Naive thymus-derived CD4-positive, alpha-beta T cell (primary cell): ENCODE results near the gene RASL12. TPM values are rescaled to one million over a fixed set of nuclear protein-coding genes. Genes with fewer than 3 reads are reported as not detected.

Source experiments
- ATAC-seq: fragments of 150-1000 bp; cut with Tn5 transposase; 2 replicates; pipeline ENCODE4 v1.10.0; 2021; ENCODE audit warnings: mild to moderate bottlenecking, moderate library complexity
- CTCF ChIA-PET: fragments of 350-600 bp; sonication (Branson Sonifier 250); formaldehyde crosslinking; loops from one replicate; lab custom pipeline; 2021; ENCODE audit warnings: antibody characterized with exemption; lab: Charles Lee
- POLR2A ChIA-PET: fragments of 350-600 bp; sonication (Branson Sonifier 250); formaldehyde crosslinking; loops from one replicate; lab custom pipeline; 2021; ENCODE audit warnings: antibody characterized with exemption, inconsistent platforms; lab: Charles Lee
- DNase-seq, 9 donors: peaks; one replicate each; pipeline versions ENCODE4 v3.0.0 to v3.0.0-alpha.2; 2020 to 2022; ENCODE audit warnings: mixed read lengths in 1 of 9
- H3K27ac ChIP-seq: one replicate; pipeline ENCODE4 v1.7.0; 2013; ENCODE audit warnings: mild to moderate bottlenecking, low read depth, low read length, moderate library complexity
- H3K27me3 ChIP-seq, 2 donors: one replicate each; pipeline ENCODE4 v1.7.0; 2013; ENCODE audit warnings: low read length in 2 of 2, mild to moderate bottlenecking in 2 of 2, moderate library complexity in 2 of 2; ENCODE audit not compliant: control insufficient read depth in 2 of 2, insufficient read depth in 2 of 2
- H3K36me3 ChIP-seq, 3 experiments: 1 replicate in 2 of 3; 2 replicates in 1 of 3; pipeline ENCODE4 v1.7.0; 2013; ENCODE audit warnings: low read length in 3 of 3, mild to moderate bottlenecking in 3 of 3, moderate library complexity in 1 of 3; ENCODE audit not compliant: insufficient read depth in 3 of 3, control insufficient read depth in 2 of 3
- H3K4me1 ChIP-seq, 2 donors: one replicate each; pipeline ENCODE4 v1.7.0; 2013; ENCODE audit warnings: low read length in 2 of 2, mild to moderate bottlenecking in 2 of 2, moderate library complexity in 1 of 2; ENCODE audit not compliant: control insufficient read depth in 2 of 2, insufficient read depth in 2 of 2
- H3K4me3 ChIP-seq: 2 replicates; pipeline ENCODE4 v1.7.0; 2013; ENCODE audit warnings: mild to moderate bottlenecking, low read length
- H3K9me3 ChIP-seq, 3 experiments: 1 replicate in 2 of 3; 2 replicates in 1 of 3; pipeline ENCODE4 v1.7.0; 2013; ENCODE audit warnings: low read length in 3 of 3; ENCODE audit not compliant: control insufficient read depth in 2 of 3
- H3K27ac Mint-ChIP-seq, 9 donors: one replicate each; pipeline ENCODE4 v1.8.0; 2020 to 2022; ENCODE audit warnings: mixed read lengths in 9 of 9, mild to moderate bottlenecking in 8 of 9, moderate library complexity in 5 of 9, inconsistent platforms in 2 of 9
- H3K27me3 Mint-ChIP-seq, 5 donors: one replicate each; pipeline ENCODE4 v1.8.0; 2021 to 2022; ENCODE audit warnings: mixed read lengths in 5 of 5, mild to moderate bottlenecking in 1 of 5
- H3K36me3 Mint-ChIP-seq, 5 donors: one replicate each; pipeline ENCODE4 v1.8.0; 2020 to 2022; ENCODE audit warnings: mixed read lengths in 5 of 5, mild to moderate bottlenecking in 3 of 5, inconsistent platforms in 1 of 5
- H3K4me1 Mint-ChIP-seq, 7 donors: one replicate each; pipeline ENCODE4 v1.8.0; 2020 to 2022; ENCODE audit warnings: mixed read lengths in 7 of 7, mild to moderate bottlenecking in 3 of 7, inconsistent platforms in 1 of 7
- H3K4me3 Mint-ChIP-seq, 10 donors: one replicate each; pipeline ENCODE4 v1.8.0; 2020 to 2022; ENCODE audit warnings: mild to moderate bottlenecking in 10 of 10, mixed read lengths in 10 of 10, moderate library complexity in 6 of 10, inconsistent platforms in 2 of 10
- H3K9me3 Mint-ChIP-seq, 11 donors: one replicate each; pipeline ENCODE4 v1.8.0; 2020 to 2022; ENCODE audit warnings: mixed read lengths in 11 of 11, mild to moderate bottlenecking in 4 of 11, inconsistent platforms in 1 of 11, moderate library complexity in 1 of 11
- intact Hi-C, 2 donors: fragments of 100-400 bp; cut with micrococcal nuclease; formaldehyde crosslinking; loops; one replicate each; pipeline ENCODE4 v1.15.1; 2023
- polyA plus RNA-seq, 2 donors: library from polyadenylated mRNA; unstranded; fragments of 300-500 nt; fragmentation: Illumina TruSeq; gene quantifications; one replicate each; pipeline ENCODE4 v1.2.3, GENCODE V29; 2021
- total RNA-seq, 6 experiments: library from RNA in 5 of 6; stranded (reverse) in 5 of 6; gene quantifications; 1 replicate in 5 of 6; 2 replicates in 1 of 6; pipeline ENCODE4 v1.2.3 and lab custom pipeline; 2021 to 2026

The RASL12 gene
- total and polyA plus RNA-seq, 7 experiments from 2014 or later, result not detected

DNA sequence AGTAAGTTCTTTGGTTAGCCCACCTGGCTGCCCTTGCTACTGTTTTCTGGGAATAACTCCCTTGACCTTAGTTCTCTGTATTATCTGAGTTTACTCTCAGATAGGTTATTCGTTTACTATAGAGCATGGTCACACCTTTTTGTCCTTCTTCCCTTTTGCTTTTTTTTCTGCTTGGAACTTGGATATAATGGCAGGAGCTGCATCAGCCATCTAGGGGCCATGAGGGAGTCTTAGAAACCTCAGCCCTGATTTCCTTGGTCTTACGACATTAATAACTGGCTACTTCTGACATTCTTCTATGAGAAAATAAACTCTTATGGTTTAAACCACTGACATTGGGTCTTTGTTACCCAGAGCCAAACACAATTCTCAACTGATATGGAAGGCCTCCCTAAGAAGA, 26.0 kb downstream of the RASL12 start:
- H3K27me3 Mint-ChIP-seq, result peaks cover 0 to 12% (median 4%) of the 10 kb centered on the region in 5 donors
- H3K4me3 Mint-ChIP-seq, result no peak overlapping the region
- no peaks in the 10 kb centered on the region for H3K27me3 ChIP-seq
- no peaks in the 10 kb centered on the region for H3K36me3 Mint-ChIP-seq
- no peaks in the 10 kb centered on the region for H3K9me3 Mint-ChIP-seq
- no peak overlapping the region for H3K4me3 ChIP-seq
- no peak overlapping the region for H3K27ac Mint-ChIP-seq
- DNase-seq, result no peak
- H3K4me1 ChIP-seq, result no peaks in the 10 kb centered on the region
- intact Hi-C loops, result no loop called here
- H3K9me3 ChIP-seq, result no peaks in the 10 kb centered on the region
- no peak for ATAC-seq
- peaks cover 0 to 2% (median 0%) of the 10 kb centered on the region in 7 donors for H3K4me1 Mint-ChIP-seq
- CTCF ChIA-PET, result interaction anchor here (0.6 kb wide), 1 partner anchor 1182 kb away, joined by 4 read pairs; no protein-coding TSS in a partner anchor
- no peak overlapping the region for H3K27ac ChIP-seq
- POLR2A ChIA-PET, result interaction anchor here (0.7 kb wide), 1 partner anchor 1930 kb away, joined by 3 read pairs; no protein-coding TSS in a partner anchor
- no peaks in the 10 kb centered on the region for H3K36me3 ChIP-seq

GRCh38 chr15:65040461-65040860, 27.3 kb downstream of the RASL12 start:
- H3K27me3 ChIP-seq, result no peaks in the 10 kb centered on the region

DNA sequence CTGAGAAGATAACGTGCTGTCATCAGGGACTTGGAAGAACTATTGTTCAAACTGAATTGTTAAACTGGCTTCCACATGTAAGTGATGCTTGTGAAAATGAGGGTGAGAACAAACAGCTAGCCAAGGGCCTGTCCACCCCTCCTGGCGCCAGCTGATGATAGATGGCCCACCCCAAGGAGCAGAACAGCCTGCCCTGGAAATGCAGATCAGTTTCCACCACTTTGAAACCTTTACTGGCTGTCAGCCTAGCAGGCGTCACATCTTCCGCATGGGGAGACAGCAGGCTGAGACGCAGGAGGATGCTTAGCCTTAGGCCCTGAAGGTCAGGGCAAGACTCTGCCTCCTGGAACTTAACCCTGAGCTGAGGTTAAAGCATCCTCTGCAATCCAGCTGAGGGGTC, 29.0 kb downstream of the RASL12 start:
- no peak for ATAC-seq
- CTCF ChIA-PET, result no interaction called here

More at GRCh38 chr15:65040461-65040860, 27.3 kb downstream of the RASL12 start:
- no peak overlapping the region for H3K27ac ChIP-seq
- ATAC-seq (no peak), DNase-seq (no peak)
- no peaks in the 10 kb centered on the region for H3K4me1 ChIP-seq
- H3K27me3 Mint-ChIP-seq, result peaks cover 0 to 12% (median 4%) of the 10 kb centered on the region in 5 donors
- no peaks in the 10 kb centered on the region for H3K9me3 Mint-ChIP-seq
- H3K36me3 ChIP-seq, result no peaks in the 10 kb centered on the region
- intact Hi-C loops, result no loop called here
- no peak overlapping the region for H3K4me3 ChIP-seq
- H3K4me3 Mint-ChIP-seq, result no peak overlapping the region
- H3K9me3 ChIP-seq, result no peaks in the 10 kb centered on the region
- H3K27ac Mint-ChIP-seq, result no peak overlapping the region
- CTCF ChIA-PET, result no interaction called here
- H3K4me1 Mint-ChIP-seq, result peaks cover 0 to 2% (median 0%) of the 10 kb centered on the region in 7 donors
- no peaks in the 10 kb centered on the region for H3K36me3 Mint-ChIP-seq
- POLR2A ChIA-PET, result no interaction called here

GRCh38 chr15:65038428-65038827, 29.4 kb downstream of the RASL12 start:
- ChIA-PET CTCF (no interaction called here), POLR2A (no interaction called here)
- ATAC-seq, result no peak
- no peaks in the 10 kb centered on the region for H3K9me3 ChIP-seq
- H3K4me1 ChIP-seq, result no peaks in the 10 kb centered on the region
- Mint-ChIP-seq H3K27me3 (peaks cover 0 to 12% (median 0%) of the 10 kb centered on the region in 5 donors), H3K4me1 (peaks cover 2 to 8% (median 5%) of the 10 kb centered on the region in 7 donors), H3K9me3 (no peaks in the 10 kb centered on the region), H3K4me3 (no peak overlapping the region), H3K27ac (no peak overlapping the region), H3K36me3 (no peaks in the 10 kb centered on the region)
- H3K27ac ChIP-seq, result no peak overlapping the region
- H3K36me3 ChIP-seq, result no peaks in the 10 kb centered on the region
- H3K4me3 ChIP-seq, result no peak overlapping the region
- DNase-seq, result no peak
- intact Hi-C loops, result no loop called here
- no peaks in the 10 kb centered on the region for H3K27me3 ChIP-seq

More for the DNA sequence above, 29.0 kb downstream of the RASL12 start:
- Histone ChIP-seq H3K36me3 (no peaks in the 10 kb centered on the region), H3K27me3 (no peaks in the 10 kb centered on the region), H3K9me3 (no peaks in the 10 kb centered on the region), H3K4me1 (no peaks in the 10 kb centered on the region), H3K4me3 (no peak overlapping the region), H3K27ac (no peak overlapping the region)
- no peaks in the 10 kb centered on the region for H3K36me3 Mint-ChIP-seq
- H3K4me1 Mint-ChIP-seq, result peaks cover 0 to 4% (median under 1%) of the 10 kb centered on the region in 7 donors
- no peak overlapping the region for H3K4me3 Mint-ChIP-seq
- no peaks in the 10 kb centered on the region for H3K9me3 Mint-ChIP-seq
- intact Hi-C loops, result no loop called here
- peaks cover 0 to 12% (median 0%) of the 10 kb centered on the region in 5 donors for H3K27me3 Mint-ChIP-seq
- DNase-seq, result no peak
- H3K27ac Mint-ChIP-seq, result no peak overlapping the region
- POLR2A ChIA-PET, result no interaction called here

DNA sequence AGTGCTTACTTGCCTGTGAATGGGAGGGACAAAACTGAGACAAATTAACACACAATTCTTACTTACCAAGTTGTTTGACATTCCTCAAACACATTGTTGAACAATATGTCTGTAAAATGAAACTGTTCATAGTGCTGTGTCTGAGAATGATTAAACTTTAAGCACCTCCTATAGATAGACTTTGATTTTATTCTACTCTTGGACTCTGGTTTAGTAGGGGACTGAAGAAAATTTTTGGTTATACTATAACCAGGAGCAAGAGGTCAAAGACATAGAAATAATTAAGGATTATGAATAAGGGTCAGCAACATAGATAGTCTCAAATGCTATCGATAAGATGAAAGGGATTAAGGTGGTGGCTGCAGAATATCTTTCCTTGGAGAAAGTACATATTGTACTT, 30.5 kb downstream of the RASL12 start:
- no peaks in the 10 kb centered on the region for H3K4me1 ChIP-seq
- H3K27ac Mint-ChIP-seq, result no peak overlapping the region
- peaks cover 6 to 15% (median 9%) of the 10 kb centered on the region in 7 donors for H3K4me1 Mint-ChIP-seq
- no peak overlapping the region for H3K27ac ChIP-seq
- no peaks in the 10 kb centered on the region for H3K9me3 Mint-ChIP-seq
- POLR2A ChIA-PET, result no interaction called here
- H3K27me3 Mint-ChIP-seq, result peaks cover 0 to 17% (median 4%) of the 10 kb centered on the region in 5 donors
- CTCF ChIA-PET, result no interaction called here
- DNase-seq (no peak), ATAC-seq (no peak)
- intact Hi-C loops, result no loop called here
- no peaks in the 10 kb centered on the region for H3K36me3 Mint-ChIP-seq
- H3K4me3 ChIP-seq, result no peak overlapping the region
- H3K36me3 ChIP-seq, result no peaks in the 10 kb centered on the region
- no peaks in the 10 kb centered on the region for H3K27me3 ChIP-seq
- H3K9me3 ChIP-seq, result no peaks in the 10 kb centered on the region
- H3K4me3 Mint-ChIP-seq, result no peak overlapping the region

DNA sequence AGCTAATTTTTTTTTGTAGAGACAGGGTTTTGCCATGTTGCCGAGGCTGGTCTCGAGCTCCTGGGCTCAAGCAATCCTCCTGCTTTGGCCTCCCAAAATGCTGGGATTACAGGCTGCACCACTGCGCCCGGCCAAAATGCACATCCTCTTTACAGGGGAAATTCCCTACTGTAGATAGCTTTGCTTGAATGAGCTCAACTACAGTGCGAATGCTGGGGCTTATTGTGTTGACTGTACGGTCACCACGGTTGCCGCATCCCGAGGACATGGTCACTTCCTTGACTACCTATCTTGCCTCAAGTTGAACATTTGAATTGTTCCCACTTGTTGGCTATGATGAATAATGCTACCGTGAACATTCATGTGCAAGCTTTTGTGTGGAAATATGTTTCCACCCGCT, 33.1 kb downstream of the RASL12 start:
- Histone ChIP-seq H3K27me3 (no peaks in the 10 kb centered on the region), H3K9me3 (no peaks in the 10 kb centered on the region), H3K4me3 (no peak overlapping the region), H3K27ac (no peak overlapping the region), H3K36me3 (no peaks in the 10 kb centered on the region), H3K4me1 (no peaks in the 10 kb centered on the region)
- ATAC-seq, result no peak
- CTCF ChIA-PET, result interaction anchor here (1.1 to 1.3 kb wide), 2 partner anchors 41 to 350 kb away, joined by 4 to 5 read pairs; partner anchors contain the start of gene KBTBD13
- intact Hi-C loops, result no loop called here
- H3K36me3 Mint-ChIP-seq, result no peaks in the 10 kb centered on the region
- peaks cover 4 to 34% (median 11%) of the 10 kb centered on the region in 5 donors for H3K27me3 Mint-ChIP-seq
- no peaks in the 10 kb centered on the region for H3K9me3 Mint-ChIP-seq
- no peak overlapping the region for H3K27ac Mint-ChIP-seq
- H3K4me1 Mint-ChIP-seq, result peaks cover 6 to 25% (median 13%) of the 10 kb centered on the region in 7 donors
- H3K4me3 Mint-ChIP-seq, result no peak overlapping the region
- POLR2A ChIA-PET, result interaction anchor here (0.5 to 1.5 kb wide), 2 partner anchors 14 to 263 kb away, joined by 3 to 6 read pairs; no protein-coding TSS in a partner anchor
- no peak for DNase-seq
